ENCODE data around the gene PRR20G. TPM values are rescaled to one million over a fixed set of nuclear protein-coding genes. Genes with fewer than 3 reads are reported as not detected.

The PRR20G gene
- polyA plus RNA-seq, 1 donor from 2014 or later: not detected

- H3K36me3 Mint-ChIP-seq: peaks cover 1% of the 10 kb centered on the region
- H3K9me3 Mint-ChIP-seq: no peaks in the 10 kb centered on the region
- H3K4me3 Mint-ChIP-seq: no peak overlapping the region
- peaks cover 0 to 2% (median 0%) of the 10 kb centered on the region in 3 donors for H3K4me1 Mint-ChIP-seq
- no peaks in the 10 kb centered on the region for H3K27me3 Mint-ChIP-seq
- no peak overlapping the region for H3K27ac Mint-ChIP-seq
Observed at GRCh38 chr3:127262533-127262932, 25.3 kb downstream of the PRR20G start.

DNA sequence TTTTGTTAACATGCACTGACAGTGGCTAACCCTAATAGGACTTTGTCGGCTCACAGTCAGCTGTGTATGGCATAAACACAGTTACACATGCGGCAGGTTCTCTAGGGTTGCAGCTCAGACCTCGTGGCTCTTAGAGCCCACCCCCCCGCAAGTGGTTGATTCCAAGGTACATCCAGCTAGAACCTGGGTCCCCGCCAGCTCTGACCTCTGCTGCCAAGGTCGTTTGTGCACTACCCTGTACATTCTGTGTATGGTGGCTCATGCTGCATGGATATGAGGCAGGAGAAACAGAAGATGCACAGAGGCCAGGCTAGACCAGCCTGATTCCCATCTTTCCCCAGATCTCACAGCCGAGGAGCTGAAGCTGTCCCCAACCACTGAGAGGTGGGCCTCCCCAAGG lies 25.9 kb downstream of the PRR20G start:
- no peaks in the 10 kb centered on the region for H3K4me1 Mint-ChIP-seq
- H3K27ac Mint-ChIP-seq: no peak overlapping the region
- H3K4me3 Mint-ChIP-seq: no peak overlapping the region
- H3K27me3 Mint-ChIP-seq: no peaks in the 10 kb centered on the region
- H3K9me3 Mint-ChIP-seq: no peaks in the 10 kb centered on the region
- peaks cover 1% of the 10 kb centered on the region for H3K36me3 Mint-ChIP-seq

- H3K36me3 Mint-ChIP-seq: peaks cover 1% of the 10 kb centered on the region
Observed at GRCh38 chr3:127260826-127261555, 26.9 kb downstream of the PRR20G start.

DNA sequence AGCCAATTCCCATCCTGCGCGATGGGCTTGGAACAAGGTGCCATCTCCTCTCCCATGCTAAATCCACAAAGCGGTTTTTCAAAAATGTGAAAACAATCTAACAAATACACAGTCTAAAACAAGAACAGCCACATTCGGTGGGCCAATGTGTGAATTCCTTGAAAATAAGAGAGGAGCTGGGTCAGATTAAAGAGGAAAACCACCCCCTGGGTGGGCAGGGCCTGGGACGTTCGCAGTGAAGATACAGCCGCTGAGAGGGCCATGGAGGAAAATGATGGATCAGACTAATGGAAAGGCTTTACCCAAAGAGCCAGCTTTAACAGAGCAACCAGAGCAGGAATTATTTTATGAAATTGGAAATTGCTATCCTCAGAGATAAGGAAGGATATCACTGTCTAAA lies 27.4 kb downstream of the PRR20G start:
- Mint-ChIP-seq H3K27me3 (no peaks in the 10 kb centered on the region), H3K27ac (no peak overlapping the region), H3K4me1 (no peaks in the 10 kb centered on the region), H3K4me3 (no peak overlapping the region), H3K9me3 (no peaks in the 10 kb centered on the region), H3K36me3 (peaks cover 1% of the 10 kb centered on the region)

More at GRCh38 chr3:127260826-127261555, 26.9 kb downstream of the PRR20G start:
- H3K27me3 Mint-ChIP-seq: no peaks in the 10 kb centered on the region
- no peaks in the 10 kb centered on the region for H3K9me3 Mint-ChIP-seq
- no peak overlapping the region for H3K27ac Mint-ChIP-seq
- no peaks in the 10 kb centered on the region for H3K4me1 Mint-ChIP-seq
- H3K4me3 Mint-ChIP-seq: no peak overlapping the region

DNA sequence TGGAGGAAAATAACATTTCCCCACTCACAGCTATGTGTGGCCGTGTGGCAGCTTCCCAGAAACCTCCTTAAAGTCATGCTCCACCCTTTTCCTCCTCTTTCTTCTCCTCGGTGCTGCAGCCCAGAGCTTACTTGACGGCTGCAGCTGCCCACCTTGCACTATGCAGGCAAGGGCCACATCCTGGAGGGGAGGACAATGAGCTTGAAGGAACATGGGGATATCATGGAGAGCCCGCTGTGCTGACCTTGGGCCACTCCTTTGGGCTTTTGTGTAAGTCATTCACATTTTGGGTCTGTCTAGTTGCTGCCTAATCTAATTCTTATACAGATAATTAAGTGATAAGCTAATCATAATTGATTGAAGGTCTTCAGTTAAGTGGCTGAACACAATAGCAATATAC lies 28.0 kb downstream of the PRR20G start:
- Mint-ChIP-seq H3K4me3 (no peak overlapping the region), H3K27me3 (no peaks in the 10 kb centered on the region), H3K9me3 (no peaks in the 10 kb centered on the region), H3K4me1 (no peaks in the 10 kb centered on the region), H3K36me3 (peaks cover 1% of the 10 kb centered on the region), H3K27ac (no peak overlapping the region)

DNA sequence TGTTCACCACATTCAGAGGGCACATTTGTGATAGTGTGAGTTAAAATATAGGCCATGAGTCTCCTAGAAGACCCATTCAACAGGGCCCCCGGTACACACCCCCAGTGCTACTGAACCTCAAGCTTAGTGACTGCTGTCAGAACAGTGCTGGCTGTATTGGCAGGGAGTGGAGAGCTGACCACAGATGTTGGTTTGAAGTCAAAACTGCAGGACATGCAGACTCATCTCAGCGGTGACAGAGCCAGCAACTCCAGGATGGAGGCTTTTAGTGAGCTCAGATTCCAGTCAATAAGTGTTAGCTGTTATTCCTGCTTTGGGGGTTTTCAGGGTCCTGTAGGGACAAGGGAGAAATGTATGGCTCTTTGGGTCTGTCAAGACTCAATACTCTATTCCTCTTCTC lies 29.1 kb downstream of the PRR20G start:
- Mint-ChIP-seq H3K27ac (no peak overlapping the region), H3K27me3 (peaks cover 2% of the 10 kb centered on the region), H3K4me3 (no peak overlapping the region), H3K36me3 (peaks cover 1% of the 10 kb centered on the region), H3K4me1 (no peaks in the 10 kb centered on the region), H3K9me3 (no peaks in the 10 kb centered on the region)

- peaks cover 2% of the 10 kb centered on the region for H3K27me3 Mint-ChIP-seq
- no peak overlapping the region for H3K27ac Mint-ChIP-seq
- no peaks in the 10 kb centered on the region for H3K9me3 Mint-ChIP-seq
Observed at GRCh38 chr3:127257351-127257750, 30.5 kb downstream of the PRR20G start.

DNA sequence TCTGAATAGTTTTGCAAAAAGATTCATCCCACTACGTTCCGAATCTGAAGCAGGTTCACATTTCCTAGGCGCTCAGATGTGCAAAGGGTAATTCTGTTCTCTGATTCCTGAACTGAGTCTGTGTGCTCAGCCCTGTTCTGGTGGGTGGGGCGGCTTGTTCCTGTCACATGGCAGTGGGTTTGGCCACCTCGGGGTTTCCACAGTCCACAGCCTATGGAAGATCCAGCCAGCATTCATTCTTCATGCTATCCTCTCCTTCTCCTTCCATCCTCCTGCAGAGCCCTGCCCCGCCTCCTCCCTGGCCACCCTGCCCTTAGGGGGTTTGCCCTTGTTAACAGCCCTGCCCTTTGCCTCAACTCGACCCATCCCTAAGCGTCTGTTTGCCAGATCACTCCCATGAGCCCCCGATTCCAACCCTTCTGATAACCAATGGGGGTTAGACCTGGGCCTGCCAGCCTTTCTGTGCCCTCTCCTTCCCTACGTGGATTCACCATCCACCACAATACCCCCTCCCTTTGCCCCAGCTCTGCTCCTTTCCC lies 31.0 kb downstream of the PRR20G start:
- no peaks in the 10 kb centered on the region for H3K9me3 Mint-ChIP-seq
- no peaks in the 10 kb centered on the region for H3K4me1 Mint-ChIP-seq
- H3K36me3 Mint-ChIP-seq: peaks cover 1% of the 10 kb centered on the region
- no peak overlapping the region for H3K27ac Mint-ChIP-seq
- H3K27me3 Mint-ChIP-seq: peaks cover 2% of the 10 kb centered on the region
- H3K4me3 Mint-ChIP-seq: no peak overlapping the region

More at GRCh38 chr3:127257351-127257750, 30.5 kb downstream of the PRR20G start:
- H3K4me3 Mint-ChIP-seq: no peak overlapping the region
- H3K36me3 Mint-ChIP-seq: peaks cover 1% of the 10 kb centered on the region
- no peaks in the 10 kb centered on the region for H3K4me1 Mint-ChIP-seq

DNA sequence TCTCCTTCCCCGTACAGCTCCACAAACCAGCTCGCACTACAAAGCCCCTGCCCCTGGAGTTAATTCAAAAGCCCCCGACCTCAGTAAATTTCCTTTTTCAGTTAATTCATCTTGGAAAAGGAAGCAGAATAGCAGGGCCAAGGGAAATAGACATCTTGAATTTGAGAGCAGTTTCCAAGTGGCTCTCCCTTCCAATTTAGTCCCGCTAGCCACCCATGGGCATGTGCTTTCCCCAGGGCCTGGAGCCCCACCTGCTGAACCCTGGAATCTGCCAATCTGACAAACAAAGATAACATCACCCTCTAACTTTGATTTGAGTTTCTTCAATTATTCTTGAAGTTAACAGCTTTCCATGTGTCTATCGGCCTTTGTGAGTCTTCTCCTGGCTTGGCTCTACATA lies 31.7 kb downstream of the PRR20G start:
- peaks cover 2% of the 10 kb centered on the region for H3K27me3 Mint-ChIP-seq
- no peak overlapping the region for H3K27ac Mint-ChIP-seq
- no peaks in the 10 kb centered on the region for H3K36me3 Mint-ChIP-seq
- H3K9me3 Mint-ChIP-seq: no peaks in the 10 kb centered on the region
- no peak overlapping the region for H3K4me3 Mint-ChIP-seq
- no peaks in the 10 kb centered on the region for H3K4me1 Mint-ChIP-seq

GRCh38 chr3:127255516-127255915 lies 32.3 kb downstream of the PRR20G start:
- no peaks in the 10 kb centered on the region for H3K36me3 Mint-ChIP-seq
- H3K27me3 Mint-ChIP-seq: peaks cover 2% of the 10 kb centered on the region
- no peak overlapping the region for H3K4me3 Mint-ChIP-seq
- H3K4me1 Mint-ChIP-seq: no peaks in the 10 kb centered on the region
- H3K27ac Mint-ChIP-seq: peak overlapping the region in 1 of 3 donors; percentile 43
- H3K9me3 Mint-ChIP-seq: no peaks in the 10 kb centered on the region

DNA sequence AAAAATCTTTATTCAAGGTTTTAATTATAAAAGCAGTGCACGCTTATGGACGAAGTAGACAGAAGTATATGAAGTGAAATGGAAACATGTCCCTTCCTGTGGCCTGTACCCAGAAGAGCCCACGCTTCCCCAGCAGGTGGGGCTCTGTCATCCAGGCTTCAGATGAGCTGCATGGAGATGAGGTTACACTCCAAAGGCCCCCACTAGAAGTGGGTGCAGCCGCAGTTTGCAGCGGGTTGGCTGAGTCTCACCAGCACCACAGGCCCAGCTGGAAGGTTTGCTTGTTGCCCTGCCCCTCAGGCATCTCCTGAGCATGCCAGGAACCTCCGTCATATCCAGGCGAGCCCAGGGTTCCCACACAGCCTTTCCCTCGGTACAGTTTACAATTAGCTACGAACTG lies 33.1 kb downstream of the PRR20G start:
- Mint-ChIP-seq H3K36me3 (no peaks in the 10 kb centered on the region), H3K27ac (no peak overlapping the region), H3K9me3 (peaks cover 0 to 1% (median 0%) of the 10 kb centered on the region in 3 donors), H3K27me3 (peaks cover 2% of the 10 kb centered on the region), H3K4me3 (no peak overlapping the region), H3K4me1 (no peaks in the 10 kb centered on the region)

DNA sequence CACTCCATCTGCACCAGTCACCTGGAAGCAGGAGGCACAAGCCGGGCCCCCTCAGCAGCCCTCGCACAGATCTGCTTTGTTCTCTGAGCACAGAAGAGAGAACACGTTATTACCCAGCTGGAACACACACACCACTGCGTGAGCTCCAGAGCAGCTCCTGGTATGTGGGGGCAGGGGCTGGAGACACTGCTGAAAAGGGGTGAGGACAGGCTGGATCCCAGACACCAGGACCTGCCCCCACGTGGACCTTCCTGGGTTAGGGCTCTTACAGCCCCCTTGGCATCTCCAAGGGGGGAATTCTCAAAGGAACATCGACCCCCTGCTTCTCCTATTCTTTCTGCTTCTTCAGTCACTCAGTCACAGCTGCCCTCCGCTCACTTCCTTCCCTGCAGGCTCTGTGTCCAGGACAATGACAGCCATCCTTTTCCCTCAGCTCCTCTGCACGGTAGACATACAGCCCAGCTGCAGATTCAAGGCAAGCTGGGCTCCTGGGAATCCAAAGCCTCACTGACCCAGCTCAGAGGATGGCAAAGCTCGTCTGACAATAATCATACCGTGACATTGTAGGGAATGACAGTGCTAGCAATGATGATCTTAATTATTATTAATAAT lies 33.7 kb downstream of the PRR20G start:
- no peaks in the 10 kb centered on the region for H3K36me3 Mint-ChIP-seq
- no peak overlapping the region for H3K4me3 Mint-ChIP-seq
- H3K4me1 Mint-ChIP-seq: no peaks in the 10 kb centered on the region
- peaks cover 2% of the 10 kb centered on the region for H3K27me3 Mint-ChIP-seq
- no peak overlapping the region for H3K27ac Mint-ChIP-seq
- H3K9me3 Mint-ChIP-seq: peaks cover 0 to 3% (median 1%) of the 10 kb centered on the region in 3 donors

GRCh38 chr3:127253491-127253890 lies 34.4 kb downstream of the PRR20G start:
- Mint-ChIP-seq H3K36me3 (no peaks in the 10 kb centered on the region), H3K27me3 (peaks cover 2% of the 10 kb centered on the region), H3K4me3 (no peak overlapping the region), H3K27ac (no peak overlapping the region), H3K4me1 (no peaks in the 10 kb centered on the region), H3K9me3 (peaks cover 0 to 5% (median 5%) of the 10 kb centered on the region in 3 donors)

DNA sequence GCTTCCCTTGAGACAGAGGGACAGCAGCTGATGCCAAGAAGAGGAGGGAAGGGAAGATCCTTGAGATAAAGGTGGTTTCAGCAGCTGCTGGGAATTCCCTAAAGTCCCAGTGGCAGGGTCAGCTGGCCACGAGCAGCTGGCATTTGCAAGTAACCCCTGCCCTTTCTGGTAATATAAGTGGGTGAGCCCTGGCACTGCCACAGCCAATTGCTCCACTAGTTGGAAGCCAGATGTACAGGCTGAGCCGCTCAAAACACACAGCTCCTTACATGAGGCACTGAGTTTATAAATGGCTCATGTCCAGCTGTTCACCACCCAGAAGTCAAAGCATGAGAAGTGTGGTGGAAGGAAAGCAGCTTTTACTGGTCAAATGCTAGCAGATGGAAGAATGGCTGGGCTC lies 35.4 kb downstream of the PRR20G start:
- Mint-ChIP-seq H3K4me3 (no peak overlapping the region), H3K27ac (no peak overlapping the region), H3K27me3 (peaks cover 2% of the 10 kb centered on the region), H3K36me3 (no peaks in the 10 kb centered on the region), H3K4me1 (no peaks in the 10 kb centered on the region), H3K9me3 (peaks cover 0 to 8% (median 7%) of the 10 kb centered on the region in 3 donors)

- H3K27me3 Mint-ChIP-seq: peaks cover 2% of the 10 kb centered on the region
- H3K4me1 Mint-ChIP-seq: no peaks in the 10 kb centered on the region
- H3K27ac Mint-ChIP-seq: no peak overlapping the region
- peaks cover 12 to 24% (median 23%) of the 10 kb centered on the region in 3 donors for H3K9me3 Mint-ChIP-seq
- no peaks in the 10 kb centered on the region for H3K36me3 Mint-ChIP-seq
- H3K4me3 Mint-ChIP-seq: no peak overlapping the region
Observed at GRCh38 chr3:127250032-127250431, 37.8 kb downstream of the PRR20G start.

GRCh38 chr3:127247292-127247691 lies 40.6 kb downstream of the PRR20G start:
- H3K4me3 Mint-ChIP-seq: no peak overlapping the region
- H3K36me3 Mint-ChIP-seq: peaks cover under 1% of the 10 kb centered on the region
- H3K9me3 Mint-ChIP-seq: peaks cover 12 to 33% (median 32%) of the 10 kb centered on the region in 3 donors
- H3K27me3 Mint-ChIP-seq: no peaks in the 10 kb centered on the region
- no peak overlapping the region for H3K27ac Mint-ChIP-seq
- H3K4me1 Mint-ChIP-seq: no peaks in the 10 kb centered on the region
